Panc1 (cell line): Measurements from ENCODE around the gene SIX3. TPM values are rescaled to one million over a fixed set of nuclear protein-coding genes. Genes with fewer than 3 reads are reported as not detected.

Source experiments
- ATAC-seq: fragments of 200-7000 bp; cut with Tn5 transposase; 2 replicates; pipeline ENCODE4 v1.9.1; 2020; ENCODE audit warnings: mild to moderate bottlenecking, moderate library complexity
- BruUV-seq: library from RNA; stranded (reverse); fragments of 400-500 nt; replicated peaks from 2 replicates; lab custom pipeline; 2021; lab: Mats Ljungman, UMichigan
- CTCF ChIA-PET: fragments of 300-600 bp; sonication (Branson Sonifier 250); formaldehyde crosslinking; loops from one replicate; lab custom pipeline; 2022; ENCODE audit warnings: antibody characterized with exemption; lab: Charles Lee
- POLR2A ChIA-PET: fragments of 300-600 bp; sonication (Branson Sonifier 250); formaldehyde crosslinking; loops from one replicate; lab custom pipeline; 2022; ENCODE audit warnings: antibody characterized with exemption; lab: Charles Lee
- DNase-seq: peaks from one replicate; pipeline ENCODE4 v3.0.0-alpha.2; 2010; ENCODE audit warnings: low read depth, low spot score
- H3K27ac ChIP-seq: 2 replicates; pipeline ENCODE4 v1.5.1; 2011; ENCODE audit warnings: mild to moderate bottlenecking, low read length, inconsistent platforms
- H3K27me3 ChIP-seq: fragments of 200-500 bp; sonication (Bioruptor generic); 2 replicates; pipeline ENCODE4 v1.6.0; 2014; ENCODE audit warnings: low read length, inconsistent platforms; ENCODE audit not compliant: control insufficient read depth, insufficient read depth
- H3K36me3 ChIP-seq: fragments of 200-500 bp; sonication (Bioruptor generic); 2 replicates; pipeline ENCODE4 v1.5.1; 2014; ENCODE audit warnings: inconsistent platforms, mild to moderate bottlenecking, low read length, moderate library complexity; ENCODE audit not compliant: control insufficient read depth, insufficient read depth
- H3K4me1 ChIP-seq: 2 replicates; pipeline ENCODE4 v1.5.1; 2011; ENCODE audit warnings: inconsistent platforms, mild to moderate bottlenecking, low read length, moderate library complexity; ENCODE audit not compliant: control insufficient read depth, insufficient read depth
- H3K4me3 ChIP-seq, 2 experiments: 2 replicates each; pipeline ENCODE4 v1.5.1; 2011 to 2012; ENCODE audit warnings: low read depth in 2 of 2, low read length in 2 of 2, mild to moderate bottlenecking in 2 of 2, inconsistent platforms in 1 of 2, moderate library complexity in 1 of 2
- H3K9me3 ChIP-seq: fragments of 200-500 bp; sonication (Bioruptor generic); 2 replicates; pipeline ENCODE4 v1.5.1; 2014; ENCODE audit warnings: low read depth, mild to moderate bottlenecking, inconsistent platforms, low read length, moderate library complexity; ENCODE audit not compliant: control insufficient read depth, insufficient read depth
- CTCF ChIP-seq: fragments of 450-650 bp; IDR thresholded peaks from 2 replicates; pipeline ENCODE4 v1.5.1; 2017; ENCODE audit warnings: mild to moderate bottlenecking
- POLR2AphosphoS5 ChIP-seq: IDR thresholded peaks from 2 replicates; pipeline ENCODE4 v1.6.1; 2012; ENCODE audit warnings: mild to moderate bottlenecking, low read depth, low read length, moderate library complexity
- SIN3A ChIP-seq: IDR thresholded peaks from 2 replicates; pipeline ENCODE4 v1.6.1; 2012; ENCODE audit warnings: low read depth, mild to moderate bottlenecking, low read length, moderate library complexity, borderline replicate concordance; ENCODE audit not compliant: insufficient read depth
- TCF7L2 ChIP-seq: IDR thresholded peaks from 2 replicates; pipeline ENCODE4 v1.6.1; 2011; ENCODE audit warnings: mild to moderate bottlenecking, low read depth, low read length, inconsistent platforms
- in situ Hi-C: cut with HindIII; loops from 2 replicates; pipeline ENCODE4 v1.10.0; 2016; ENCODE audit warnings: low sequenced_read_pairs, low pct_unique_long_range_greater_than_20kb
- intact Hi-C: fragments of 100-400 bp; cut with micrococcal nuclease; formaldehyde crosslinking; loops from one replicate; pipeline ENCODE4 v1.10.0; 2022; ENCODE audit not compliant: unreplicated experiment
- total RNA-seq: library from RNA; stranded (reverse); gene quantifications from one replicate; pipeline ENCODE4 v1.2.1, GENCODE V29; 2021; ENCODE audit not compliant: unreplicated experiment
- TF ChIP-seq, protein P1 (sequence below), 2 experiments: IDR thresholded peaks; 2 replicates each; pipeline ENCODE4 v1.6.1; 2011 to 2012; ENCODE audit warnings: low read depth in 2 of 2, control low read depth in 1 of 2, low read length in 1 of 2, mild to moderate bottlenecking in 1 of 2, moderate library complexity in 1 of 2; ENCODE audit not compliant: insufficient read depth in 1 of 2

SIX3 gene
- total RNA-seq, 1 experiment from 2014 or later: 0.21 TPM

- intact Hi-C loops (loop anchor here (1.0 kb wide), 1 partner anchor 513 kb away; no protein-coding TSS in a partner anchor), in situ Hi-C loops (no loop called here)
- Histone ChIP-seq H3K27ac (no peak overlapping the region), H3K9me3 (no peaks in the 10 kb centered on the region), H3K4me1 (no peaks in the 10 kb centered on the region), H3K4me3 (no peak overlapping the region), H3K36me3 (no peaks in the 10 kb centered on the region), H3K27me3 (peaks cover 3% of the 10 kb centered on the region; the same call in 1 of the 2 replicates)
- no TSS peak for BruUV-seq
- ChIA-PET CTCF (interaction anchor here (0.6 to 2.0 kb wide), 6 partner anchors 11 to 516 kb away, joined by 3 to 12 read pairs (median 4); no protein-coding TSS in a partner anchor), POLR2A (interaction anchor here (0.6 kb wide), 1 partner anchor 745 kb away, joined by 4 read pairs; no protein-coding TSS in a partner anchor)
- TF ChIP-seq SIN3A (no peak), POLR2AphosphoS5 (no peak), TCF7L2 (no peak), CTCF (no peak)
- TF ChIP-seq, protein P1, sequence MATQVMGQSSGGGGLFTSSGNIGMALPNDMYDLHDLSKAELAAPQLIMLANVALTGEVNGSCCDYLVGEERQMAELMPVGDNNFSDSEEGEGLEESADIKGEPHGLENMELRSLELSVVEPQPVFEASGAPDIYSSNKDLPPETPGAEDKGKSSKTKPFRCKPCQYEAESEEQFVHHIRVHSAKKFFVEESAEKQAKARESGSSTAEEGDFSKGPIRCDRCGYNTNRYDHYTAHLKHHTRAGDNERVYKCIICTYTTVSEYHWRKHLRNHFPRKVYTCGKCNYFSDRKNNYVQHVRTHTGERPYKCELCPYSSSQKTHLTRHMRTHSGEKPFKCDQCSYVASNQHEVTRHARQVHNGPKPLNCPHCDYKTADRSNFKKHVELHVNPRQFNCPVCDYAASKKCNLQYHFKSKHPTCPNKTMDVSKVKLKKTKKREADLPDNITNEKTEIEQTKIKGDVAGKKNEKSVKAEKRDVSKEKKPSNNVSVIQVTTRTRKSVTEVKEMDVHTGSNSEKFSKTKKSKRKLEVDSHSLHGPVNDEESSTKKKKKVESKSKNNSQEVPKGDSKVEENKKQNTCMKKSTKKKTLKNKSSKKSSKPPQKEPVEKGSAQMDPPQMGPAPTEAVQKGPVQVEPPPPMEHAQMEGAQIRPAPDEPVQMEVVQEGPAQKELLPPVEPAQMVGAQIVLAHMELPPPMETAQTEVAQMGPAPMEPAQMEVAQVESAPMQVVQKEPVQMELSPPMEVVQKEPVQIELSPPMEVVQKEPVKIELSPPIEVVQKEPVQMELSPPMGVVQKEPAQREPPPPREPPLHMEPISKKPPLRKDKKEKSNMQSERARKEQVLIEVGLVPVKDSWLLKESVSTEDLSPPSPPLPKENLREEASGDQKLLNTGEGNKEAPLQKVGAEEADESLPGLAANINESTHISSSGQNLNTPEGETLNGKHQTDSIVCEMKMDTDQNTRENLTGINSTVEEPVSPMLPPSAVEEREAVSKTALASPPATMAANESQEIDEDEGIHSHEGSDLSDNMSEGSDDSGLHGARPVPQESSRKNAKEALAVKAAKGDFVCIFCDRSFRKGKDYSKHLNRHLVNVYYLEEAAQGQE (IDR thresholded peaks at IDR 0.05; ENCODE audit: insufficient read depth in 1 of 2, low read depth in 2 of 2, low read length in 1 of 2): no peak
- peak; percentile 71 for ATAC-seq
- DNase-seq: no peak
These were observed 39.5 kb downstream of the SIX3 start for GRCh38 chr2:44980751-44981713.

DNA sequence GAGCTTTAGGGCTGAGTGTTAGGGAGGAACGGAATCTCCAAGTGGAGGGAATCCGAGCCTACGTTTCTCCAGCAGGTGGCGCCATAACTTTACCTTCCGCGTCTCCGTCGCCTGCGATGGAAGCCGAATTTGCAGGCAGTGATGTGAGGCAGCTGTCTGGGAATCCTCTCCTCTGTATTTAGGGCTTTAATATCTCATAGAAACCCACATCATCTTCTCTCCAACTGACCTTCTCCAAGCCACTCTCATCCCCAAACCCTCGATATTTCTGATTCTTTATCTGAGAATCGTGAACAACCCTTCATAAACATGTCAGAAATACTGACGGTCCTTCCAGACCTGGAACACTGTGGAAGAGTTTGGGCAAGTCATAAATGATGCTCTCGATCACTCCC lies 40.2 kb downstream of the SIX3 start:
- DNase-seq: peak; percentile 61

More for the DNA sequence above, 40.2 kb downstream of the SIX3 start:
- H3K4me1 ChIP-seq: no peaks in the 10 kb centered on the region
- H3K4me3 ChIP-seq: no peak overlapping the region
- no peak overlapping the region for H3K27ac ChIP-seq
- no peaks in the 10 kb centered on the region for H3K9me3 ChIP-seq
- no peaks in the 10 kb centered on the region for H3K36me3 ChIP-seq
- no TSS peak for BruUV-seq
- peaks cover 6% of the 10 kb centered on the region; the same call in 1 of the 2 replicates for H3K27me3 ChIP-seq
- TF ChIP-seq TCF7L2 (no peak), CTCF (peak; percentile 86), SIN3A (no peak), POLR2AphosphoS5 (no peak)
- TF ChIP-seq, protein P1 (IDR thresholded peaks at IDR 0.05; ENCODE audit: insufficient read depth in 1 of 2, low read depth in 2 of 2, low read length in 1 of 2): 0 out of 4 replicates have a peak, but pooled peaks of 1 of the 2 experiments have one; percentile 31
- peak; percentile 96 for ATAC-seq
- POLR2A ChIA-PET: no interaction called here
- in situ Hi-C loops (no loop called here), intact Hi-C loops (loop anchor here (1.0 kb wide), 1 partner anchor 513 kb away; no protein-coding TSS in a partner anchor)
- CTCF ChIA-PET: interaction anchor here (0.6 to 2.0 kb wide), 7 partner anchors 11 to 516 kb away, joined by 3 to 12 read pairs (median 4); no protein-coding TSS in a partner anchor
